ENCODE data around the gene ADAMTS1.
"Not testable (repeated sequence)": the region's sequence is repeated elsewhere in the genome, so short reads cannot be mapped to it uniquely, and the experiment has no call there.

ADAMTS1 gene

GRCh38 chr21:26865857-26866256 lies 20.6 kb upstream of the ADAMTS1 start:
- H3K27me3 ChIP-seq: no peaks in the 10 kb centered on the region
- no peaks in the 10 kb centered on the region for H3K9me3 ChIP-seq
- intact Hi-C loops (cut with DNase I; ENCODE audit: low total_unique reads): no loop called here
- no peaks in the 10 kb centered on the region for H3K36me3 ChIP-seq
- no peaks in the 10 kb centered on the region for H3K4me1 ChIP-seq
- H3K27ac ChIP-seq: no peak overlapping the region
- H3K4me3 ChIP-seq: no peak overlapping the region
- DNase-seq: no peak
- TF ChIP-seq CTCF (IDR thresholded peaks at IDR 0.05): no peak

GRCh38 chr21:26856871-26857350 lies 11.7 kb upstream of the ADAMTS1 start:
- not testable (repeated sequence) for DNase-seq, H3K27ac ChIP-seq, H3K27me3 ChIP-seq, H3K4me3 ChIP-seq, H3K36me3 ChIP-seq, H3K9me3 ChIP-seq, H3K4me1 ChIP-seq
- intact Hi-C loops (cut with DNase I; ENCODE audit: low total_unique reads): loop anchor here (10.0 kb wide), 2 partner anchors 618 to 708 kb away; no protein-coding TSS in a partner anchor

- H3K27ac ChIP-seq, H3K9me3 ChIP-seq, H3K4me3 ChIP-seq, H3K4me1 ChIP-seq, H3K36me3 ChIP-seq, H3K27me3 ChIP-seq, DNase-seq: not testable (repeated sequence)
- intact Hi-C loops (cut with DNase I; ENCODE audit: low total_unique reads): loop anchor here (10.0 kb wide), 2 partner anchors 620 to 710 kb away; no protein-coding TSS in a partner anchor
Observed at GRCh38 chr21:26854695-26855094, 9.5 kb upstream of the ADAMTS1 start.

DNA sequence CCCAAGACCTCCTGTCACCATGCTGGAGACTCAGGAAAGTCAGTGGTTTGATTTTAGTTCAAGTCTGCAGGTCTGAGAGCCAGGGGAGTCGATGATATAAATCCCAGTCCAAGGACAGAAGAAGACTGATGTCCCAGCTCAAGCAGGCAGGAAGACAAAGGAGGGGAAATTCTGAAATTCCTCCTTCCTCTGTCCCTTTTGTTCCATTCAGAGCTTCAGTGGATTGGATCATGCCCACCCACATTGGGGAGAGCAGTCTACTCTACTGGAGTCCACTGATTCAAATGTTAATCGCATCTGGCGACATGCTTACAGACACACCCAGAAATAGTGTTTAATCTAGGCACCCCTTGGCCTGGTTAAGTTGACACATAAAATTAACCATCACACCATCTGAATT lies 7.2 kb upstream of the ADAMTS1 start:
- intact Hi-C loops (cut with DNase I; ENCODE audit: low total_unique reads): loop anchor here (10.0 kb wide), 2 partner anchors 622 to 712 kb away; no protein-coding TSS in a partner anchor

DNA sequence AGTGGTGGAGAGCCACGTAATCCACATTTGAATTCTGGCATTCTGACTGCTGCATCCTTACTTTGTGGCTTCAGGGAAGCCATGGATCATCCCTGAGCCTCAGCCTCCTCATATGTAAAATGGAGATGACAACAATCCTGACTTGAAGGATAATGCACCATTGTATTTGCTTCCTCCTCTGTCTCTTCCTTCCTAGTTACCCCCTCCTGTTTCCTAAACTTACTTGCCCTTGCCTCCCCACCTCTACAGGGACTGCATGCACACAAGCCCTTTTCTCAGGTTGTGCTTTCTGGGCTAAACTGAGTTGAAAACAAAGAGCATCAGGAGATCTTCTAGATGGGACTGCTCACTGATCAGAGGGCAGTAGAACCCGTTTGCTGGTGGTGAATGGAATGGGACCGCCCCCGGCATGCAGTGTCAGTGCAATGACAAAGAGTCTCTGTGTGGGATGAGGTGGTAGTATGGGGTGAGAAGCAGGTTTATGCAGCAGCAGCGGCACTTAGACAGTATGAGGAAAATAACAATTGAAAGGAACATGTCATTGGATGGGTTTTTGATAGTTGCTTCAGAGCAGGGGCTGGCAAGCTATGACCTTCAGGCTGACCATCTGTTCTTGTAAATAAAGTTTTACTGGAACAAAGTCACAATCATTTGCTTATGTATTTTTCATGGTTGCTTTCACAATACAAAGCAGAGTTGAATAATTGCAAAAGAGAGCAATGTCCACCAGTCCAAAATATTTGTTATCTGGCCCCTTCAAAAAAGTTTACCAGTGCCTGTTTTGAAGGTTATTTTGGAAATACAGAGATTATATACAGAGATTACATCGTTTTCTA lies 6.1 kb upstream of the ADAMTS1 start:
- no peak for TF ChIP-seq CTCF (IDR thresholded peaks at IDR 0.05)
- intact Hi-C loops (cut with DNase I; ENCODE audit: low total_unique reads): loop anchor here (2.0 to 10.0 kb wide), 3 partner anchors 623 to 847 kb away; no protein-coding TSS in a partner anchor
- Histone ChIP-seq H3K27ac (no peak overlapping the region), H3K27me3 (no peaks in the 10 kb centered on the region), H3K9me3 (no peaks in the 10 kb centered on the region), H3K4me3 (no peak overlapping the region), H3K4me1 (peaks cover 0 to 11% (median 0%) of the 10 kb centered on the region in 4 donors), H3K36me3 (no peaks in the 10 kb centered on the region)
- no peak for DNase-seq

More for the DNA sequence above, 7.2 kb upstream of the ADAMTS1 start:
- Histone ChIP-seq H3K9me3 (no peaks in the 10 kb centered on the region), H3K27ac (no peak overlapping the region), H3K36me3 (no peaks in the 10 kb centered on the region), H3K27me3 (no peaks in the 10 kb centered on the region), H3K4me1 (peaks cover 0 to 4% (median 0%) of the 10 kb centered on the region in 4 donors), H3K4me3 (no peak overlapping the region)
- TF ChIP-seq CTCF (IDR thresholded peaks at IDR 0.05): no peak
- DNase-seq: no peak

DNA sequence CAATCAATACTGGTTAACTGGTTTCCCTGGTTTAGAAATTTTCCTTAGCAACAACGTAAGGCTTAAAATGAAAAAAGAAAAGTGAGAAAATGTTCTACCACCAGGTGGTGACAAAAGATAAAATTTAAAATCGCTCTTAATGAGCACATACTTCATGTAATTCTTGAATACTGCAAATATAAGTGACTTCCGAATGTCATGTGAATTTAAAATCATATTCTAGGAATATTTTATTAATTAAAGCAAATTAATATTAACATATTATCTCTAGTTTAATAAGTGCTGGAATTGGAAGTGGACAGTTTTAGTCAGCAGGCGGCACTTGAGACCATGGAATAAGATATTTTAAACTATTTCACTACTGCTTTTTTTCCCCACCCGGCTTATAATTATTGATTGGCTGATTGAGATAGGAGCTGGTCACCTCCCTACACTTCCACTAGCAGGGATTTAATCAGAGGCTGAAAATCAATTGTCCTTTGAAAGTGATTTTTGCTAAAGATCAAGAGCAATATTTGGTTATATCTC lies 5.0 kb upstream of the ADAMTS1 start:
- Histone ChIP-seq H3K27me3 (no peaks in the 10 kb centered on the region), H3K36me3 (no peaks in the 10 kb centered on the region), H3K4me3 (no peak overlapping the region), H3K27ac (no peak overlapping the region), H3K9me3 (no peaks in the 10 kb centered on the region), H3K4me1 (peaks cover 0 to 11% (median 0%) of the 10 kb centered on the region in 4 donors)
- intact Hi-C loops (cut with DNase I; ENCODE audit: low total_unique reads): loop anchor here (2.0 to 10.0 kb wide), 3 partner anchors 625 to 849 kb away; no protein-coding TSS in a partner anchor
- TF ChIP-seq CTCF (IDR thresholded peaks at IDR 0.05): peak; percentile 78 to 85
- no peak for DNase-seq

Data from tibial artery (tissue), 4 donors.